Stimulated activated naive CD4-positive, alpha-beta T cell (primary cell): ENCODE results near the gene DLG2.

Experiments
- DNase-seq, 6 experiments: peaks; one replicate each; lab custom pipeline; 2025; lab: John Stamatoyannopoulos, UW

Gene DLG2

DNA sequence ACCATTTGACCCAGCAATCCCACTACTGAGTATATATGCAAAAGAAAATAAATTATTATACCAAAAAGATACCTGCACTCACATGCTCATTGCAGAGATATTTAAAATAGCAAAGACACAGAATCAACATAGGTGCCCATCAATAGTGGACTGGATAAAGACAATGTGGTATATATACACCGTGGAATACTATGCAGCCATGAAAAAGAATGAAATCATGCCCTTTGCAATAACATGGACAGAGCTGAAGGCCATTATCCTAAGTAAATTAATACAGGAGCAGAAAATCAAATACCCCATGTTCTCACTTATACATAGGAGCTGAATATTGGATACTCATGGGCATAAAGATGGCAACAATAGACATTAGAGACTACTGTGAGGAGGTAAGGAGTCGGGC, 68.7 kb downstream of the DLG2 start:
- DNase-seq: no peak

DNA sequence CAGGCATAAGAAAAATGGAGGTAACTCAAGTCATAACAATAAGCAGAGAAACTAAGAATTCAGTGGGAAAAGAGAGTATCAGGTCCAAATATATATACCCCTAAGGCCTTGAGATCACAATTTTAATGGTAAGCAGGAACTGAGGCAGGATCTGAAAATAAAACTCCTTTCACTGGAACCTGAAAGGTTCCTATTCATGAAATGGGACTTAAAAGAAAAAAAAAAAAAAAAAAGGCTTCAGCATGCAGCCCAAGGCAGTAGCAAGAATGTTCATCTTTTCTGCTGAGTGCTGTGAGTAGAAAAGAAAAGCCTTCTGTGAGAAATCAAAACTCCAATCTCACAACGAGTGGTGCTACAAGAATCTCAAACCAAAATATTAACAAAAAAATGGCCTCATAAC, 75.3 kb downstream of the DLG2 start:
- DNase-seq: no peak

DNA sequence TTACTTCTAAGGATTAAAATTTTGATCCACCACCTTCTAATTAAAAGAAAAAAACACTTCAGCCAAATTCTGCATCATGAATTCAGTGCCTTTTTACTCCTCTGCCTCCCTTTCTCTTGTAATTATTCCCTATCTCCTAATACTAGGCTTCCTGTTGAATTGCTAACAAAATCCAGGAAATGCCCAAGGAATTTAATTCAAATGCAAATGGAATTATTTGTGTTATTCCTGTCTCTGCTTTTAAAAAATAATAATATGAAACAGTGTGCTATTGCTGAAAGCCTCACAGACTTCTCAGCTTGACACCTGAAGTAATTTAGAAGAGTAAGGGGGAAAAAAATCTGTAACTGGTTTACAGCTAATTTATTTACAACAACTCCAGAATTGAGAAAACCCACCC, 85.5 kb downstream of the DLG2 start:
- DNase-seq: no peak

DNA sequence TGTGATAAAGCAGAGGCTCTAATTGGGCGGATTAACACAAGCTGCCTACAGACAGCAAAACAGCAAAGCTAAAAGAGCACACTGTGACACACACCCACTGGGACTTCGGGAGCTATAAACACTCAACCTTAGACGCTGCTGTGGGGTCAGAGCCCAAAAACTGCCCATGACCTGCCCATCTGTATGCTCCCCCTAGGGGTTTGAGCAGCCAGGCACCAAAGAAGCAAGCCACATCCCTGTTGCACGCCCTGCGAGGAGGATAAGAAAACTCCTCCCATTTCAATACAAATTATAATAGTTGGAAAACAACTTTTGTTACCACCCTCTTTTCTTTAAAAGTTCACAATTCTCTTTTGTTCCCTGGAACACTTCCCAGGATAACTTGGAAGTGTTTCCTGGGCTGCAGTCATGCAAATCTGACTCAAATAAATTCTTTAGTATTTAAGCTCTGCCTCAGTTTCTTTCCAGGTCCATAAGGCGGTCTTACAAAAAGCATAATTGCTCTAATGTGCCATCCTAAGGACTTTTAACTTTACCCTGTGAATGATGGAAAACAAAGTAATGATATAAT, 86.4 kb downstream of the DLG2 start:
- no peak for DNase-seq

DNA sequence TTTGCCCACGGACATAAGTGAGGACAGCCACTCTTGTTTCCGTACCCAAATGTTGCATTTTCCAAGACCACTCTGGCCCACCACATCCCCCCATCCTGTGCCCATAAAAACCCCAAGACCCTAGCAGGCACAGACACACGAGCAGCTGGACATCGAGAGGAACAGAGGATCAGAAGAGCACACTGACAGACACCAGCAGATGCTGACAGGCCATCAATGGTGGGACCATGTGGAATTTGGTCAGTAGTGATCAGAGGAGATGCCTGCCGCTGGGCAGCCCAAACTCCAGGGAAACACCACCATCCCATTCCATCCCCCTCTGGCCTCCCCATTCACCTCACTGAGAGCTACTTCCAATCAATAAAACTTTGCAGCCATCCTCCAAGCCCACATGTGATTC, 87.0 kb downstream of the DLG2 start:
- DNase-seq: no peak

DNA sequence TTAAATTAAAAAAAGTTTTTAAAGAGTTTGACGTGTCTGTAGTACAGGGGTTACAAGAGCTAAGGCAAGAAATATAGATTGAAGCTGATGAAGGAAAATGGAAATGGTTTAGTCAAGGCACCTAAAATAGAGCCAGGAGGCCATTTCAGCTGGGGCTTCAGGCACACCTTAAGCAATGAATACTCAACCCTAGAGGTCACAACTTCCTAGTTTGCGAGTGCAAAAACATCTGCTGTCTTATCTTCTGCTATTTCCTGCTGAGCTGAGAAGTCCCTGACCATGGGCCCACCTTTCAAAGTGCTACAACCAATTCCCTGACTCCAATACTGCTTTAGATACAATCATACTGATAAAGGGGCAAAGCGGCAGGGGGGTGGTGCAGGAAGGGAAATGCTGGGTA, 87.4 kb downstream of the DLG2 start:
- no peak for DNase-seq

DNA sequence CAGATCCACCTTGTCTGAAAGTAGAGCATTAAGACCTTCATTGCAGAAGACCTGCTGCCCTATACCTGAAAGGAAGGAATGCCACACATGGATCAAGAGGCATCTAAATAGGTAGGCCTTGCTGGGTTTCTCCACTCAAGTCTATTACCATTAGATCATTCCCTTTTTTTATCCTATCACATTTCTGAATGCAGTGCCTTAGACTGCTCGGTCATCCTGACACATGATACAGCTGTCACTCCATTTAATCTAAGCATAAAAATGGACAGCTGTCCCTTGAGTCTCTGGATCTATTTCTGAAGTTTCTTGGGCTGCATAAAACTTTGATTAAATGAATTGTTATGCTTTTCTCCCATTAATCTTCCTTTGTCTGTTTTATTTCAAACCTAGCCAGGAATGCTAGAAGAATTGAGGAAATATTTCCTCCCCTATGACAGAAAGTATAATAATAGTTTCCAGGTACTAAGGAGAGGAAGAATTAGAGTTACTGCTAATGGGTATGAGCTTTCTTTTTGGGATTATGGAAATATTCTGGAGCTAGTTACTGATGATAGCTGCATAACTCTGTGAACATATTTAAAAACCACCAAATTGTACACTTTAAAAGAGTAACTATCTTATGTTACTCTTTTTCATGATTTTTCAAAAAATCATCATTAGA, 88.0 kb downstream of the DLG2 start:
- no peak for DNase-seq

DNA sequence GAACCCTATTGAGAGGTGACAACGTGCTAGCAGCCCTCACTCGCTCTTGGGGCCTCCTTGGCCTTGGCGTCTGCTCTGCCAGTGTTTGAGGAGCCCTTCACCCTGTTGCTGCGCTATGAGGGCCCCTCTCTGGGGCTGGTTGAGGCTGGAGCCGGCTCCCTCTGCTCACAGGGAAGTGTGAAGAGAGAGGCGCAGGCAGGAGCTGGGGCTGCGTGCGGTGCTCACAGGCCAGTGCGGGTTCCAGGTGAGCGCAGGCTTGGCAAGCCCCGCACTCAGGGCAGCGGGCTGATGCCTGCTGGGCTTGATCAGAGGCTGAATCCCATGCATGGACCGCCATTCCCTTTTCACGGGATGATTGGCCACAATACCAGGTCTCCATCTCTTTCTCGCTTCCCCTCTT, 90.7 kb downstream of the DLG2 start:
- DNase-seq: no peak

DNA sequence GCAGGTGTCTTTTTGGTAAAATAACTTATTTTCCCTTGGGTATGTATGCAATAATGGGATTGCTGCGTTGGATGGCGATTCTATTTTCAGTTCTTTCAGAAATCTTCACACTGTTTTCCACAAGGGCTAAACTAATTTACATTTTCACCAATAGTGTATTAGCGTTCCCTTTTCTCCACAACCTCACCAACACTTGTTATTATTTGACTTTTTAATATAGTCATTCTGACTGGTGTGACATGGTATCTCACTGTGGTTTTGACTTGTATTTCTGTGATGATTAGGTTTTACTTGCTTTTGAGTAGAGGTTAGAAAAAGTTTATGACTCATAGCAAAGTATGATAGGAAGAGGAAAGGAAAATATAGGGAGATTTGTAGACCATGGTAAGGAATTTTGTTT, 92.3 kb downstream of the DLG2 start:
- DNase-seq: no peak

DNA sequence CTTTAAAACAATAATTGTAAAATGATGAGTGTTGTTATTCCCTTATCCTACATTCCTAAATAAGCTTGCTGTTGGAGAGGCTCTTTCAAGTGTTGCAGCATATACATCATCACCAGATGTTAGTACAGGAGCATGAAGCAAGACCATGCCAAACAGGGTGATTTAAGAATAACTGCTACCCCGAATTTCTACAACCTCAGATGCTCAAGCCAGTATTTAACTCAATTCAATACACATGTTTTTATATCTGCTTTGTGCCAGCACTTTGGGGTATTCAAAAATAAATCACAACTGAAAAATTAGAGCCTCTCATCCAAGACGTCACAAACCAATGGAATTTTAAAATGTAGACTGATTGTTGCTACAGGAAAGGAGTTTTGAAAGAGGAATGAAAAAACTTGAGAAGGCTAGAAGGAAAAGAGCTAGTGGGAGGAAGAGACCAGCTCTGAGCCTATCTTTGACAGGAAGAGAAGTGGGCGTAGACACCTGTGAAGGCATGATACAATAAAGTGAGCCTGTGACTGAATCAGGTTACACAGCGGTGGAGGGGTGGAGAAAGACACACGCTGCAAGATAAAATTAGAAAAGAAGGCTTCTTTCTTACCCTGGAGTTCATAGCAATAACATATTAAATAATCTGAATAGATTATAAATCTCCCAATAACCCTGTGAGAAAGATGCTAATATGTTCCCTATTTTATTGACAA, 95.8 kb downstream of the DLG2 start:
- no peak for DNase-seq

DNA sequence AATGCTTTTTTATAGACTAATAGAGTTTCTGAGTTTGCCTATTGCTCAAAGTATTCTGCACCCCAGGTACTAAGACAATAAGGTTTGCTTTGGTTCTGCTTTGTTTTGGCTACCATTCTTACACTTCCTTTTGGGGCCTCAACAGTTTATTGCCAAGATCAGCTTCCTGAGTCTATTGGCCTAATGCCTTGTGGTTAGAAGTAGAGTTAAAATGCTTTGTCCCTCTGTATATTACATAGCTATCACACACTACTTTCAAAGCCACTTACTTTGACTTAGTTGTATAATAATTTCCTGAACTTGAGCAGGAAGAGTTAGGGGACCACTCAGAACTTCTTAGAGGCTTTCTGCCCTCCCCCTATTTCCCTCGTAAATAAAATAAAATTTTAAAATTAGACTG, 96.5 kb downstream of the DLG2 start:
- DNase-seq: no peak

DNA sequence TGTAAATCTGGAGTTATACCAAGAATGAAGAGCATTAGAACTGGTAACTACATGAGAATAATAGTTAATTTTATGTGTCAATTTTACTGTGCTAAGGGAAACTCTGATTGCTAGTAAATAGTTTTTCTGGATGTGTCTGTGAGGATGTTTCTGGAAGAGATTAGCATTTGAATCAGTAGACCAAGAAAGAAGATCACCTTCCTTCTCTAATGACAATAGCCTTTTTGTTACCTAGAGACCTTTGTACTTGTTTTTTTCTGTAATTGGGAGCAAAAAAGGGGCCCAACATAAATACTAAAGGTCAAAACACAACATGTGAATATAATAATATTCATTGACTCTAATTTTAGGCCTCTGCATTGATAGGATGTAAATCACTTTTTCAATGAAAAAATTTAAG, 100.6 kb downstream of the DLG2 start:
- DNase-seq: no peak

DNA sequence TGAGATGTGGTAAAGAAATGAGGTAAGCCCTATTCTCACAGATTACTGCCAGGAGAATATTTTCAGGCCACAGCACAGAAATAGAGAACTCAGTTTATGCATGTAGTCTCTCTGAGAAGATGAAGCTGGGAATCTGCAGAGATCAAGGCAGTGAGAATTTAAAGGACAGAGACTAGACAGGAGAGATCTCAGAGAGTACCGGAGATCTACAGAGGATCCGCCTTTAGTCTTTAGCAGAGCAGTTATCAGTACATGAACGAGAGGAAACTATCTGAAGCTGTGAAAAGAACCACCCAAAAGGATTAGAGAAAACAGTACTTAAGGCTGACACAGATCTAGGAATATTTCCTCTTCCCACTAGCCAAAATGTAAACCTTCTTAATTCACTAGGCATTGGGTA, 101.5 kb downstream of the DLG2 start:
- DNase-seq: no peak

DNA sequence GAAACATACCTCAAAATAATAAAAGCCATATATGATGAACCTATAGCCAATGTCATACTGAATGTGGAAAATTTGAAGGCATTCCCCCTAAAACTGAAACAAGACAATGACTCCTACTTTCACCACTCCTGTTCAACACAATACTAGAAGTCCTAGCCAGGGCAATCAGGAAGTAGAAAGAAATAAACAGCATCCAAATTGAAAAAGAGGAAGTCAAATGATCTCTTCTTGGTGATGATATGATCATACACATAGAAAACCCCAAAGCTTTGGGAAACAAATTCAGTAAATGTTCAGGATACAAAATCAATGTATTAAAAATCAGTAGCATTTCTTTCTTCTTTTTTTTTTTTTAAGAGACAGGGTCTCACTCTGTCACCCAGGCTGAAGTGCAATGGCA, 109.9 kb downstream of the DLG2 start:
- no peak for DNase-seq

DNA sequence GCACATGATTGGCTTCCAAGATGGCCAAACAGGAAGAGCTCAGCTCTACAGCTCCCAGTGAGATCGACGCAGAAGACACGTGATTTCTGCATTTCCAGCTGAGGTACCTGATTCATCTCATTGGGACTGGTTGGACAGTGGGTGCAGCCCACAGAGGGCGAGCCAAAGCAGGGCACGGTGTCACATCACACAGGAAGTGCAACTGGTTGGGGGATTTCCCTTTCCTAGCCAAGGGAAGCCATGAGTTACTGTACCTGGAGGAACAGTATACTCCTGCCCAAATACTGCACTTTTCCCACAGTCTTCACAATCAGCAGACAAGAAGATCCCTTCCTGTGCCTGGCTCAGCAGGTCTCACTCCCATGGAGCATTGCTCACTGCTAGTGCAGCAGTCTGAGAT, 131.2 kb downstream of the DLG2 start:
- DNase-seq: no peak

DNA sequence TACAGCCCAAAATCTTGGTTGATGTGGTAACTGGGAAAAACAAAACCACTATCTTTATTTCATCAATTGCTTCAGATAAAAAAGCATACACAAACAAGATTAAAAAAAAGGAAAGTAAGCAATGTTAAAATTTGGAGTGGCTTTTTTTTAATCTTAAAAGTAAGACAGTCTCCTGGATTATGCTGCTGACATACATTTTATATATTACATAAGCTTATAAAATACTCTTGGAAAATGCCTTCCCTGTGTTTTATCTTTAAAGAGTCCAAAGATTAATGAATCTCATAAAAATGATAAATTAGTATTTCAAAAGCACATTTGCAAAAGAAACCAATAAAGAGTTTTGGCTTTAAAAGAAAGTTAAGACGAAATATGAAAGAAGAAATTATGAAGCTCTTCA, 132.7 kb downstream of the DLG2 start:
- no peak for DNase-seq

DNA sequence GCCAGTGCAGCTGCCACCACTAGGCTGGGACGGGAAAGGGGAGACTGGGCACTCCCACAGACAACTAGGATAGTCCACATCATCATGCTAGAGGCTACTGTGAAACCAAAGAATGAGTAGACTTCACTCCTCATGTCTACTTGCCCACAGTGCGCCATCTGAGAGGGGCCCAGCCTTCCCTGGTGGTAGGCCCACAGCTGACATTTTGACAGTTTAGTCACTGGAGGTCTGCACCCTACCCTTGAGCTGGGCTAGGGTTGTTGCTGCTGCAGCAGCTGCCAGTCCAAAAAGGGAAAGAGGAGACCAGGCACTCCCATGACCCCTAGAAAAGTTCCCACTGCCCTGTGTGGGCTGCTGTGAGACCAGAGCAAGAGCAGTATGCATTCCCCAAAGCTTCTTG, 141.2 kb downstream of the DLG2 start:
- DNase-seq: no peak

DNA sequence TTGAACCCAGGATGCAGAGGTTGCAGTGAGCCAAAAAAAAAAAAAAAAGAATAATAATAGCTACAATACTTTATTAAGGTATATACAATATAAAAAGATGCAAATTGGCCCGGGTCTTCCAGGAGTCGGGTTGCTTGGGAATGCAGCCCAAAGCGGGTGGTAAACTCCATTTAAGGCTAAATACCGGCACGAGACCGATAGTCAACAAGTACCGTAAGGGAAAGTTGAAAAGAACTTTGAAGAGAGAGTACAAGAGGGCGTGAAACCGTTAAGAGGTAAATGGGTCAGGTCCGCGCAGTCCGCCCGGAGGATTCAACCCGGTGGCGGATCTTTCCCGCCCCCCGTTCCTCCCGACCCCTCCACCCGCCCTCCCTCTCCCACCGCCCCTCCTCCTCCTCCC, 143.3 kb downstream of the DLG2 start:
- no peak for DNase-seq

DNA sequence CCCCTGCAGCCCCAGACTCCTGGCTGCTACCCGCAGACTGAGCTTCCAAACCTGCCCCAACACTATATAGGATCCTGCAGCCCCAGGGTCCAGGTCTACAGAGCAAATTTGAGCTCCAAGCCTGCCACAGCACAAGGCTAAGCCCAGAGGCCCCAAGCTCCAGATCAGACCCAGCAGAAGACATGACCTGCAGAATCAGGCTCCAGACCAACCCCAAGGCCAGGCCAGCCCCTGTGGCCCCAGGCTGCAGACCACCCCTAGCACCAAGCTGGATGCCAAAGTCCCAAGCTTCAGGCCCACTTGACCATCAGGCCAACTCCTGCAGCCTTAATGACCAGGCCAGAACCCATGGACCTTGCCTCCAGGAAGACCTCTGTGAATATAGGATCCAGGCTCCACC, 145.3 kb downstream of the DLG2 start:
- no peak for DNase-seq

DNA sequence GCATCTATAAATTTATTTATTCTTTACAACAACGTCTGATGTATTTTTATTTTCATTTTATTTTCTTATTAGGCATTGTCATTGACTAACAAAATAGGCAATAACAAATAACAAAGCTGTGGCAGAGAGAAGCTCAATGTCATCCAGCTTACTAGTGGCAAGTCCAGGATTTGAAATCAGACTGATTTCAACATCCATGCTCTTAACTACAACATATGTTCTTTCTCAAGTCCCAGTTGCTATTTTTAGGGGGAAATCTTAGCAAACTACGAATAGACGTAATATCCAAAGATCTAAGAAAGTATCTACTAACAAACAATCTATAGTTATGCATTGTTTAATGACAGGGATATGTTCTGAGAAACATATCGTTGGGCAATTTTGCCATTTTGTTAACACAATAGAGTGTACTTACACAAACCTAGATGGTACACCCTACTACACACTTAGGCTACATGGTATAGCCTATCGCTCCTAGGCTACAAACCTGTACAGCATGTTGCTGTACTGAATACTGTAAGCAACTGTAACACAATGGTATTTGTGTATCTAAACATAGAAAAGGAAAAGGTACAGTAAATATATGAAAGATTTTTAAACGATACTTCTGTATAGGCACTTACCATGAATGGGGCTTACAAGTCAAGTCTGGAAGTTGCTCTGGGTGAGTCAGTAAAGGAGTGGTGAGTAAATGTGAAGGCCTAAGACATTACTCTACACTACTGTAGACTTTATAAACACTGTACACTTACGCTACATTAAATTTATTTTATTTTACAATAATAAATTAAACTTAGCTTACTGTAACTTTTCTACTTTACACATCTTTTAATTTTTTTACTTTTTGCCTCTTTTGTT, 151.3 kb downstream of the DLG2 start:
- no peak for DNase-seq

DNA sequence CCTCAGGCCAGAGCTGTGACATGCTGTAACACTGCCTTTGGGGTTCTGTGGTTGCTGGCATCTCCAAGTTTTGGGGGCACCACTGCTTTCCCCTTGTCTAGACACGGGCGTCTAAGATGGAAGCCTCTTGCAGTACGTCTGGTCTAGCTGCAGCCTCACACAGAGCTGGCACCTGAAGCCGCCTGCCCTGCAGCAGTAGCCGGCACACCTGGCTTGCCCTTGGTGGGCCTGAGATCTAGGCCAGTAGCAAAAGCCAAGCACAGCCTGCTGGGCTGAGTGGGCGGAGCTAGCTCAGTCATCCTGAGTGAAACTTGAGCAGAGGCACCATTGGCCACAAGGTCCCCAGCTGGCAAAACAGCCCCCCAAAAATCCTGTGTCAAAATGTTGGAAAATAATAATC, 154.2 kb downstream of the DLG2 start:
- DNase-seq: no peak

DNA sequence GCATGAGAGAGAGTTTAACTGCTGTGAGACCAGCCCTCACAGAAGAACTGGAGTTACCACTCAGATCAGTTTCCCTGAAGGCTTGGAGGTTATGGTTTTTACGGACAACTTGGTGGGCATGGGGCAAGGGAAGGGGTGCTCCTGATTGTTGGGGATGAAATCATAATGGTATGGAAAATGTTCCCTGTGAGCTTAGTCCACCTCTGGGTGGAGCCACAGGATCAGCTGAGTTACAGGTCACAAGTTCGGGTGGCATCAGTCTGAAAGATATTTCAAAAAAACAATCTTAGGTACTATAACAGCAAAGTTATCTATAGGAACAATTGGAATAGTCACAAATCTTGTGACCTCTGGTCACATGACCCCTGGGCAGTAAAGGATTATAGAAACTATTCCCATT, 162.9 kb downstream of the DLG2 start:
- DNase-seq: no peak

DNA sequence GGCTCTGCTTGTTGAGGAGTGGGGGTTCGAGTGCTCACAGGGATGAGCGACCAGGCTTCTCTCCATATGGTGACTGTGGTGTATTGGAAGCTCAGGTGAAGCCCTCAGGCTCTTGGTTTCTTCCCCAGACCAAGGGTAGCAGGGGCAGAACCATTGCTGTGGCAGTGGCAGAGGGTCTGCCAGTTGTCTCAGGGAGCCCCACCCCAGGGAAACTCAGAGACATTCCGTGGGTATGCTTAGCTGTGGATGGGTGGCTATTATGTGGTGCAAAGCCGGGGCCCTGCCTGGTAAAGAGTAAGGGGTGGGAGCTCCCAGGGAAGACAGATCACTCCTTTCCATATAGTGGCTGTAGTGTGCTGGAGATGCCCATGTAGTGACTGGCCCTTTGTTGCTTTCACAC, 167.8 kb downstream of the DLG2 start:
- no peak for DNase-seq
